ENCODE data around the gene HIGD1C. TPM values are rescaled to one million over a fixed set of nuclear protein-coding genes. Genes with fewer than 3 reads are reported as not detected.
"Not testable (repeated sequence)": the region's sequence is repeated elsewhere in the genome, so short reads cannot be mapped to it uniquely, and the experiment has no call there.

The HIGD1C gene
- total RNA-seq, 3 donors from 2014 or later, result not detected

DNA sequence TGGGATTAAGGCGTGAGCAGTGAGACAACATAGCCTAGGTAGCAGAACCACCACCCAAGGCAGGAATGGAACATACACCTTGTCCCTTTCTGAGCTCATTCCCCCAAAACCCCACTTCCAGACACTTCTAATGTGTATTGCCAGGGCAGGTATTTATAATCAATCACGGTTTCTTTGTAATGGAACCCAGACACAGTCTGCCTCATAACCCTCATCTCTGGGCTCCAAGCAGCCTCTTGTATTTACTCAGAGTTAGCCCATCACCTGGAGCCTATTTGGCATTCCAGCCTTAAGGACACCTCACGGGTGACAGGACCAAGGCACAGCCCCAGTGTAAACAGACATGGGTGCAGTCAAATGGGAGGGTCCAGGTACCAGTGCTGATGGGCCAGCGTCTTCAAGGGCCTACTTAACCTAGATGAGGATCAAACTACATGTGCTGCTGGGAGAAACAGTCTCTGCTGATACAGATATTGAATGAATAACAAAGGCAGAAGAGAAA is 2.5 kb upstream of the HIGD1C start:
- H3K4me1 Mint-ChIP-seq (ENCODE audit: low read depth), result no peaks in the 10 kb centered on the region
- no peaks in the 10 kb centered on the region for H3K27me3 Mint-ChIP-seq (ENCODE audit: low read depth)
- DNase-seq, result no peak
- H3K36me3 Mint-ChIP-seq (ENCODE audit: insufficient read depth), result no peaks in the 10 kb centered on the region
- no peak overlapping the region for H3K4me3 Mint-ChIP-seq
- H3K9me3 Mint-ChIP-seq, result peaks cover 3% of the 10 kb centered on the region
- ATAC-seq, result no peak

GRCh38 chr12:50951112-50951511 is 1.2 kb upstream of the HIGD1C start:
- Mint-ChIP-seq H3K27me3 (ENCODE audit: low read depth) (no peaks in the 10 kb centered on the region), H3K4me3 (no peak overlapping the region), H3K9me3 (peaks cover 3% of the 10 kb centered on the region), H3K36me3 (ENCODE audit: insufficient read depth) (no peaks in the 10 kb centered on the region), H3K4me1 (ENCODE audit: low read depth) (no peaks in the 10 kb centered on the region)
- no peak for DNase-seq
- ATAC-seq, result no peak

DNA sequence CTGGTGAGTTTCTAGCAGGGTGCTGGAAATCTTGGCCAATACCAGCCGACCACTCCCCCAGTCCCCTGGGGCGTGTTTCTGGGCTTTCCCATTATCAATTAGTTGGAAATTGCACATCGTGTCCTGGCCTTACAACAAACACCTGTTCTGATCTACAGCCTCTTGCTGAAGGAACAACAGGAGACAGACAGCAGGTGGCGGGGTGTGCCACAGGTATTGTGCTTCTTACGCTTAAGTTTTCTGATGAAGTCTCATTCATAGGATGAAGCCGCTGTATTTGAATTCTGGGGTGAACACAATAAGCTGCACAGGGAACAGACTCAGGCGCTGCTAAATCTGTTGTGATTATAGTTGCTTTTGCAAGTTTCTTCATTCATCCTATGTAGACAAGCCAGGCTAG is 703 bp downstream of the HIGD1C start:
- Mint-ChIP-seq H3K36me3 (ENCODE audit: insufficient read depth) (no peaks in the 10 kb centered on the region), H3K4me3 (no peak overlapping the region), H3K9me3 (no peaks in the 10 kb centered on the region), H3K27me3 (ENCODE audit: low read depth) (no peaks in the 10 kb centered on the region), H3K4me1 (ENCODE audit: low read depth) (no peaks in the 10 kb centered on the region)
- ATAC-seq, result no peak
- no peak for DNase-seq

- not testable (repeated sequence) for H3K4me1 Mint-ChIP-seq (ENCODE audit: low read depth); H3K4me3 Mint-ChIP-seq; ATAC-seq; H3K9me3 Mint-ChIP-seq; DNase-seq; H3K27me3 Mint-ChIP-seq (ENCODE audit: low read depth); H3K36me3 Mint-ChIP-seq (ENCODE audit: insufficient read depth)
Measured at GRCh38 chr12:50954789-50955188, 2.4 kb downstream of the HIGD1C start.

- no peak for ATAC-seq
- no peak for DNase-seq
- no peak overlapping the region for H3K4me3 Mint-ChIP-seq
- H3K36me3 Mint-ChIP-seq (ENCODE audit: insufficient read depth), result no peaks in the 10 kb centered on the region
- H3K4me1 Mint-ChIP-seq (ENCODE audit: low read depth), result peaks cover 3% of the 10 kb centered on the region
- H3K9me3 Mint-ChIP-seq, result no peaks in the 10 kb centered on the region
- no peaks in the 10 kb centered on the region for H3K27me3 Mint-ChIP-seq (ENCODE audit: low read depth)
Measured at GRCh38 chr12:50955288-50955687, 2.9 kb downstream of the HIGD1C start.

DNA sequence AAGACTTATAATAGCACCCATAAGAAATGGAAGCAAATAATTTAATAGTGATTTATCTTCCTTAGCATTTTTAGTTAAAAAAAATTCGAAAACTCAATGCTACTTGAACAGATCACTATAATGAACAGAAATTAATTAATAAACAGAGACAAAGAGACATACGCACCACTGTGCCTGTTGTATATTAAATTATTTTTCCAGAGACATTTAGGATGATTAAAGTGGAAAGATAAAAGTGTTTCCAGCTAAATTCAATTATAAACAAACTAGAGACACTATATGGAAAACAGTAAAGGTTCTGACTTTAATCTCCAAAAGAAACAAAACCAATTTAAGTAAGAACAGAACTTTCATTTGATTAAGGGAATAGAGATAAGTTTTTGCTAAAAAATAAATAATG is 3.4 kb downstream of the HIGD1C start:
- H3K9me3 Mint-ChIP-seq, result no peaks in the 10 kb centered on the region

DNA sequence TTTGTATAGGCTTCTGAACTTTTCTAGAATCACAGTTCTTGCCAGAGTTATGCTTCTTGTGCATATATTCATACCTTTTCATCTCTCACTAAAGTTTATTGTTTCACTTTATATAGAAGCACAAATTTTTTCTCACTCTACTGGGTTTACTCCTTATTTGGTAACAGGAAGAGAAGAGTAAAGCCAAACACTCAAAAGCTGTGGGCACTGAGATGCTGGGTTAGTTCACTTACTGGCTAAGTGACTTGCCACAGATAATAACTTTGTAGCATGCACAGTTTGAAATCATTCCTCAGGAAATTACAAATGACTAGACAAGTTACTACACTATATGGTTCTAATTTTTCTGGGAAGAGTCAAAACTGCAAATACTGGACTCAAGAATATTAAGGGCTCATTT is 7.8 kb downstream of the HIGD1C start:
- H3K9me3 Mint-ChIP-seq, result no peaks in the 10 kb centered on the region
- no peak for ATAC-seq
- no peaks in the 10 kb centered on the region for H3K36me3 Mint-ChIP-seq (ENCODE audit: insufficient read depth)
- H3K4me1 Mint-ChIP-seq (ENCODE audit: low read depth), result peaks cover 8% of the 10 kb centered on the region
- no peak overlapping the region for H3K4me3 Mint-ChIP-seq
- DNase-seq, result no peak
- H3K27me3 Mint-ChIP-seq (ENCODE audit: low read depth), result no peaks in the 10 kb centered on the region

More for the DNA sequence above, 3.4 kb downstream of the HIGD1C start:
- peaks cover 6% of the 10 kb centered on the region for H3K4me1 Mint-ChIP-seq (ENCODE audit: low read depth)
- H3K27me3 Mint-ChIP-seq (ENCODE audit: low read depth), result no peaks in the 10 kb centered on the region
- no peaks in the 10 kb centered on the region for H3K36me3 Mint-ChIP-seq (ENCODE audit: insufficient read depth)
- DNase-seq, result no peak
- no peak overlapping the region for H3K4me3 Mint-ChIP-seq
- ATAC-seq, result no peak

DNA sequence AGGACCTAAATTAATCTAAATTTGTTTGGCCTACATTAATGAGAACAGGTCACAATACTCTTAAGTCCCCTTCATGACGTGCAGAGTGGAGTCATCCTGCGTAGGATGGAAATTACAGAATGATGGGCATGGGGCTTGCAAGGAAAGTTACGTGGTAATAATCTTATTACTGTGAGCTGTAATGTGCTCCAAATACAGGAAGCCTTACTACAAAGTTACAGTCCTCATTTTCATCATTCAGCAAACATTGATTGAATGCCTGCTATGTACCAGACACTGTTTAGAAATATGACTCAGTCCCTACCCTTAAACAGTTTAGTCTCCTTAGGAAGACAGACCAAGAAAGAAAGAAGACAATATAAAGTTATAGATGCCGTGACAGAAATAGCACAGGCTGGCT is 9.4 kb downstream of the HIGD1C start:
- no peaks in the 10 kb centered on the region for H3K27me3 Mint-ChIP-seq (ENCODE audit: low read depth)
- no peaks in the 10 kb centered on the region for H3K9me3 Mint-ChIP-seq
- H3K4me3 Mint-ChIP-seq, result no peak overlapping the region
- ATAC-seq, result no peak
- peaks cover 2% of the 10 kb centered on the region for H3K36me3 Mint-ChIP-seq (ENCODE audit: insufficient read depth)
- no peak for DNase-seq
- peaks cover 8% of the 10 kb centered on the region for H3K4me1 Mint-ChIP-seq (ENCODE audit: low read depth)

DNA sequence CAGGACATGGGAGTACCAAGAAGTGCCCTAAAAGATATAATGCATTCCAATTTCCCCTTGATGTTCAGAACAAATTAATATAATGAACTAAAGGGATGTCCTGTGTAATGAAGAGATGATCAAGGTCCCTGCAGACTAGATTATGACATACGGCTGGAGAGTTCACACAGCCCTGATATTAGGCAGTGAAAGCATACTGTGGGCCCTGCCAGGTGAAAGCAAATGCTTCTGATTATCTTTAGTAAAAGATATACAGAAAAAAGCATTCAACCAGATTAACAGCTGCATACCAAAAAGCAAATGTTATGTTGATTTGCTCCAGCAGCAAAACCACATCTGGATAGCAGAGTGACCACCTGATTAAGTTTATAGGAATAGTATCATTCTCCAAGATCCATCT is 12.1 kb downstream of the HIGD1C start:
- DNase-seq (no peak), ATAC-seq (no peak)
- Mint-ChIP-seq H3K4me3 (no peak overlapping the region), H3K9me3 (no peaks in the 10 kb centered on the region), H3K36me3 (ENCODE audit: insufficient read depth) (peaks cover 10% of the 10 kb centered on the region), H3K27me3 (ENCODE audit: low read depth) (no peaks in the 10 kb centered on the region), H3K4me1 (ENCODE audit: low read depth) (peaks cover 8% of the 10 kb centered on the region)

DNA sequence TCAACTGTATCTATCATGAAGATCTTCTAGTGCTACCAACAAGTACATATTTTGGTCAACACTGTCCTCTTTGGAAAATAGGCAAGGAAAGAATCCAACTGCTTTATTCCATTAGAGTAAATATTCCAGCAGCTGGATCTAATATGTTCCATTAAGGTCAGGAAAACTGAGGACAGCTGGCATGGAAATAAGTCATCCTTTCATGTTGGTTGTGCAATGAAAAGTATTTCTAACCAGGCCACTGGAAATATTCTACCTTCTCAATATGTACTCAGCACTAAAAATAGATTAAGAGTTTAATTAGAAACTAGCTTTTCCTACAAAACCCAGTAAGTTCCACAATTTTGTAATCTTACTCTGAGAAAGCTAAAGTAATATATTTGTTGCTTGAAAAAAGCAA is 19.6 kb downstream of the HIGD1C start:
- peaks cover 42% of the 10 kb centered on the region for H3K36me3 Mint-ChIP-seq (ENCODE audit: insufficient read depth)
- H3K4me1 Mint-ChIP-seq (ENCODE audit: low read depth), result no peaks in the 10 kb centered on the region
- H3K9me3 Mint-ChIP-seq, result no peaks in the 10 kb centered on the region
- no peak overlapping the region for H3K4me3 Mint-ChIP-seq
- DNase-seq, result no peak
- no peaks in the 10 kb centered on the region for H3K27me3 Mint-ChIP-seq (ENCODE audit: low read depth)
- ATAC-seq, result no peak

DNA sequence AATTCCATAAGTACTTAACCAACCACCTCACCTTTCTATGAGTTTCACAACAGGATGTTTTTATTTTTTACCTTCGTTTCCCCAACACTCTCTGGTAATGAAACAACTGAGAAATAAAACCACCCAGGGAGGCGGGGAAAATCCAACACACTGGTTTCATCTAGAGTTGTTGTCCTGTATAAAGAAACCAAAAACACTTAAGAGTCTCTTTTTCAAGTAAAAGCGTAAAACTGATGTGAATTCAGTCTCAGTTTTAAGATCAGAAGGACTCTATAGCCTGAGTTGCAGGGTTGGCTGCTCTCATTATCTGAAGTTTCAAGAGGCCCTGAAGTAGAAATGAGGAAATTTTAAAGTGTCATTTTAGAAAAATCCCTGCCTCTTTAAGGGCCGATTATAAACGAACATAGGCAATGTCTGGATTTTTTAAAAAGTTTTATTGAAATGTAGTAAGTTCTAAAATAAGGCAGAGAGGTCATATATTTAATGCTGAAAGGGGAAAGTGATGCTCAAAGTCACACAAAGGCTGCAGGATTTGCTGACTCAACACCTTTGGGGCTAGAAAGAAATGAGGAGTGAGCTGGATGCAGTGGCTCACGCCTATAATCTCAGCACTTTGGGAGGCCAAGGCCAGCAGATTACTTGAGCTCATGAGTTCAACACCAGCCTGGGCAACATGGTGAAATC is 27.2 kb downstream of the HIGD1C start:
- ATAC-seq (peak; percentile 81 to 82), DNase-seq (no peak)
- Mint-ChIP-seq H3K27me3 (ENCODE audit: low read depth) (no peaks in the 10 kb centered on the region), H3K4me3 (peak overlapping the region; percentile 45), H3K9me3 (no peaks in the 10 kb centered on the region), H3K36me3 (ENCODE audit: insufficient read depth) (peaks cover 30% of the 10 kb centered on the region), H3K4me1 (ENCODE audit: low read depth) (peaks cover 16% of the 10 kb centered on the region)

GRCh38 chr12:50980545-50980944 is 28.2 kb downstream of the HIGD1C start:
- Mint-ChIP-seq H3K4me1 (ENCODE audit: low read depth) (peaks cover 26% of the 10 kb centered on the region), H3K27me3 (ENCODE audit: low read depth) (no peaks in the 10 kb centered on the region), H3K9me3 (no peaks in the 10 kb centered on the region), H3K4me3 (no peak overlapping the region), H3K36me3 (ENCODE audit: insufficient read depth) (peaks cover 25% of the 10 kb centered on the region)
- DNase-seq (no peak), ATAC-seq (no peak)

- H3K36me3 Mint-ChIP-seq (ENCODE audit: insufficient read depth), result peaks cover 26% of the 10 kb centered on the region
- no peak overlapping the region for H3K4me3 Mint-ChIP-seq
- DNase-seq, result no peak
- H3K4me1 Mint-ChIP-seq (ENCODE audit: low read depth), result peaks cover 33% of the 10 kb centered on the region
- H3K27me3 Mint-ChIP-seq (ENCODE audit: low read depth), result no peaks in the 10 kb centered on the region
- H3K9me3 Mint-ChIP-seq, result no peaks in the 10 kb centered on the region
- ATAC-seq, result no peak
Measured at GRCh38 chr12:50981319-50982239, 29.2 kb downstream of the HIGD1C start.

DNA sequence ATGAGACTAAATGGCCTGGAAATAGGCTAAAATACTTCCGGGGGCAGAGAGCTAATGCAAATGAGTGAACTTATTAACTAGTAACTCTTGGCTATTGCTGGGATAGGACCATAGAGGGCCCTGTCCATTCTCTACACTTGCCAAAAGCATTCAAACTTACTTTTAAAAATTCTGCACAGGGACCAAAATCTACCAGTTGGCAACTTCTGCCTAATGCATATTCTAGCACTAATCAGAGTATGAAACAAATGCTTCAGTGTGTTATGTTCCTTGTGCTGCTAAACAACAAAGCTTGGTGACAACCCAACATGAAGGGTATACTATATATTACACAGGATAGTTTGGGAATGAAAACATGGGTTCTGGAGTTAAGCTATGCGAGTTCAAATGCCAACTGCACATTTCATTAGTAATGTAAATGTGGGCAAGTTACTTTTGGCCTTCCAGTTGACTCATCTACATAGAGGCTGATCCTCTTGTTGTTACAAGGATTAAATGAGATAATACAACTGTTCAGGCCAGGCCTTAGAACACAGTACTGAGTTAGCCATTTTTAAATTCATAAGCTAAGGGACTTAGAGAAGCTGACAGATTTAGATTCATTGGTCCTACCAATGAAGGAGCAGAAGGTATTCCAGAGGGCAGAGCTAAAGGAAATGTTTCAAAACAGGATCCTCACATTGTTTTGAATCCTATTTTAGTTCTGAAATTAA is 32.4 kb downstream of the HIGD1C start:
- ATAC-seq (peak in 1 of 2 donors; percentile 58), DNase-seq (no peak)
- Mint-ChIP-seq H3K4me1 (ENCODE audit: low read depth) (peaks cover 31% of the 10 kb centered on the region), H3K9me3 (no peaks in the 10 kb centered on the region), H3K36me3 (ENCODE audit: insufficient read depth) (peaks cover 26% of the 10 kb centered on the region), H3K27me3 (ENCODE audit: low read depth) (no peaks in the 10 kb centered on the region), H3K4me3 (no peak overlapping the region)
